HG02840 (cell line): Measurements from ENCODE around the gene TP53I11.

Experiments used
- ATAC-seq: cut with Tn5 transposase; IDR thresholded peaks from one replicate; pipeline ENCODE4 v1.9.1; 2021; ENCODE audit warnings: mild to moderate bottlenecking, moderate library complexity, moderate number of reproducible peaks; ENCODE audit not compliant: unreplicated experiment, low FRiP score

Gene TP53I11

GRCh38 chr11:44950625-44951476 lies at the start of gene TP53I11:
TSS of gene TP53I11 (minus strand) at chr11:44950883. CDS start at chr11:44938335, 12,548 bp downstream.
- ATAC-seq: no peak

GRCh38 chr11:44999068-44999467 lies 48.4 kb upstream of the TP53I11 start:
- ATAC-seq: no peak

- ATAC-seq: no peak
Measured at GRCh38 chr11:44998051-44998450, 47.4 kb upstream of the TP53I11 start.

GRCh38 chr11:44997566-44997965 lies 46.9 kb upstream of the TP53I11 start:
- no peak for ATAC-seq

GRCh38 chr11:44994753-44995152 lies 44.1 kb upstream of the TP53I11 start:
- ATAC-seq: no peak

- ATAC-seq: no peak
Measured at GRCh38 chr11:44993971-44994704, 43.5 kb upstream of the TP53I11 start.

GRCh38 chr11:44992774-44993173 lies 42.1 kb upstream of the TP53I11 start:
- no peak for ATAC-seq

GRCh38 chr11:44992181-44992582 lies 41.5 kb upstream of the TP53I11 start:
- ATAC-seq: no peak

GRCh38 chr11:44990665-44991064 lies 40.0 kb upstream of the TP53I11 start:
- no peak for ATAC-seq

- no peak for ATAC-seq
Measured at GRCh38 chr11:44989831-44990566, 39.3 kb upstream of the TP53I11 start.

GRCh38 chr11:44988981-44989635 lies 38.4 kb upstream of the TP53I11 start:
- ATAC-seq: no peak

GRCh38 chr11:44988111-44988510 lies 37.4 kb upstream of the TP53I11 start:
- no peak for ATAC-seq

- no peak for ATAC-seq
Measured at GRCh38 chr11:44987506-44987905, 36.8 kb upstream of the TP53I11 start.

GRCh38 chr11:44986315-44986714 lies 35.6 kb upstream of the TP53I11 start:
- no peak for ATAC-seq

GRCh38 chr11:44985721-44986120 lies 35.0 kb upstream of the TP53I11 start:
- ATAC-seq: no peak

GRCh38 chr11:44983786-44984185 lies 33.1 kb upstream of the TP53I11 start:
- ATAC-seq: no peak

GRCh38 chr11:44982496-44983062 lies 31.9 kb upstream of the TP53I11 start:
- no peak for ATAC-seq

GRCh38 chr11:44980533-44981427 lies 30.1 kb upstream of the TP53I11 start:
- no peak for ATAC-seq
